BJ (cell line): ENCODE measurements around the gene RPS6KA2. TPM values are rescaled to one million over a fixed set of nuclear protein-coding genes. Genes with fewer than 3 reads are reported as not detected.

Experiments used
- CTCF ChIA-PET: fragments of 350-600 bp; formaldehyde crosslinking; extraction: SDS; loops from one replicate; lab custom pipeline; 2021; ENCODE audit warnings: antibody characterized with exemption, inconsistent platforms; lab: Yijun Ruan, JAX
- POLR2A ChIA-PET: fragments of 300-600 bp; sonication (Branson Sonifier 250); formaldehyde crosslinking; extraction: SDS; loops from one replicate; lab custom pipeline; 2021; ENCODE audit warnings: antibody characterized with exemption; lab: Charles Lee
- DNase-seq: peaks from one replicate; pipeline ENCODE4 v3.0.0-alpha.2; 2011; ENCODE audit warnings: low read depth
- H3K27me3 ChIP-seq: 2 replicates; pipeline ENCODE4 v1.6.0; 2011; ENCODE audit warnings: low read length; ENCODE audit not compliant: control insufficient read depth, insufficient read depth
- H3K36me3 ChIP-seq: 2 replicates; pipeline ENCODE4 v1.5.1; 2011; ENCODE audit warnings: low read length; ENCODE audit not compliant: control insufficient read depth, insufficient read depth
- H3K4me3 ChIP-seq: 2 replicates; pipeline ENCODE4 v1.5.1; 2011; ENCODE audit warnings: low read depth, mild to moderate bottlenecking, control low read depth, low read length
- polyA plus RNA-seq: library from polyadenylated mRNA; depleted of rRNA; stranded (reverse); fragments of >200 nt; gene quantifications from 2 replicates; pipeline ENCODE4 v1.2.3, GENCODE V29; 2011
- TF ChIP-seq, protein P1 (sequence below): IDR thresholded peaks from 2 replicates; pipeline ENCODE4 v1.5.1; 2011; ENCODE audit warnings: low read depth, mild to moderate bottlenecking, control low read depth, inconsistent platforms, low read length, moderate library complexity; ENCODE audit not compliant: insufficient read depth

RPS6KA2 gene
- polyA plus RNA-seq, 1 experiment, result 80.8 TPM

- no peaks in the 10 kb centered on the region; the same call in 1 of the 2 replicates for H3K36me3 ChIP-seq
- no peak overlapping the region for H3K4me3 ChIP-seq
- ChIA-PET POLR2A (no interaction called here), CTCF (no interaction called here)
- no peaks in the 10 kb centered on the region for H3K27me3 ChIP-seq
- no peak for DNase-seq
- TF ChIP-seq, protein P1, sequence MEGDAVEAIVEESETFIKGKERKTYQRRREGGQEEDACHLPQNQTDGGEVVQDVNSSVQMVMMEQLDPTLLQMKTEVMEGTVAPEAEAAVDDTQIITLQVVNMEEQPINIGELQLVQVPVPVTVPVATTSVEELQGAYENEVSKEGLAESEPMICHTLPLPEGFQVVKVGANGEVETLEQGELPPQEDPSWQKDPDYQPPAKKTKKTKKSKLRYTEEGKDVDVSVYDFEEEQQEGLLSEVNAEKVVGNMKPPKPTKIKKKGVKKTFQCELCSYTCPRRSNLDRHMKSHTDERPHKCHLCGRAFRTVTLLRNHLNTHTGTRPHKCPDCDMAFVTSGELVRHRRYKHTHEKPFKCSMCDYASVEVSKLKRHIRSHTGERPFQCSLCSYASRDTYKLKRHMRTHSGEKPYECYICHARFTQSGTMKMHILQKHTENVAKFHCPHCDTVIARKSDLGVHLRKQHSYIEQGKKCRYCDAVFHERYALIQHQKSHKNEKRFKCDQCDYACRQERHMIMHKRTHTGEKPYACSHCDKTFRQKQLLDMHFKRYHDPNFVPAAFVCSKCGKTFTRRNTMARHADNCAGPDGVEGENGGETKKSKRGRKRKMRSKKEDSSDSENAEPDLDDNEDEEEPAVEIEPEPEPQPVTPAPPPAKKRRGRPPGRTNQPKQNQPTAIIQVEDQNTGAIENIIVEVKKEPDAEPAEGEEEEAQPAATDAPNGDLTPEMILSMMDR, result no peak
Measured at GRCh38 chr6:166581091-166581511, 46.0 kb downstream of the RPS6KA2 start.

DNA sequence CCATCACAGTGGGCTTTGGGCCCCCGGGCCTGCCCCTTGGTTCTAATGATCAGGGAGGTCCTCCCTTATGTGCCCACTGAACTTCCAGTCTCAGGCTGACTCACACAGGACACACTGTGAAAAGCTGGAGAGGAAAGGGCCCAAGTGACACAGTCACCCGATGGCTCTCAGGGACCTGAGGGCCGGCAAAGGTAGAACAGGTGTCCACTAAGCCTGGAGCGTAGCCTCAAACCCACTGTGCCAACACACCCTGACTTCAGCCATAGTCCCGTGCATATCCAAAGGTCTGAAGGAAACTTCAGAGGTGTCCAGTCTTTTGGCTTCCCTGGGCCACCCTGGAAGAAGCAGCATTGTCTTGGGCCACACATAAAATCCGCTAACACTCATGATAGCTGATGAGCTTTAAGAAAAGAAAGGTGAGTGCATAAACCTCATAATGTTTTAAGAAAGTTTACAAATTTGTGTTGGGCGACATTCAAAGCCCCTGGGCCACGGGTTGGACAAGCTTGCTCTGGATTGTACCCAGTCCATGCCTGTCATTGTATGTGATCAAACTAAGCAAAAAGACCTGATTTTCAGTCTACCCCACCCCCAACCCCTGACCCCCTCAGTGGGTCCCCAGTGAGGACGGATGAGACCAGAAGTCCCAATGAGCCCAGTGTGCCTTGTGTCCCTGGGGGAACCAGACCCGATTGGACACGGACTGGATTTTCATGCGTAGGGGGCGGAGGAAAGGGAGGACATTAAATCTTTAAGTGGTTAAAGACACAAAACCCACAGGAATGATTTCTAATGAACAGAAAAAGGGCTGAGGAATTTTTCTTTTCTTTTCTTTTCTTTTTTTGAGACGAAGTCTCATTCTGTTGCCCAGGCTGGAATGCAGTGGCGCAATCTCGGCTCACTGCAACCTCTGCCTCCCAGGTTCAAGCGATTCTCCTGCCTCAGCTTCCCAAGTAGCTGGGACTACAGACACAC is 46.7 kb downstream of the RPS6KA2 start:
- no peak for DNase-seq
- no peak overlapping the region for H3K4me3 ChIP-seq
- TF ChIP-seq, protein P1, result no peak
- no peaks in the 10 kb centered on the region; the same call in 1 of the 2 replicates for H3K36me3 ChIP-seq
- ChIA-PET POLR2A (no interaction called here), CTCF (no interaction called here)
- H3K27me3 ChIP-seq, result no peaks in the 10 kb centered on the region

- DNase-seq, result no peak
- Histone ChIP-seq H3K27me3 (no peaks in the 10 kb centered on the region), H3K4me3 (no peak overlapping the region), H3K36me3 (no peaks in the 10 kb centered on the region; the same call in 1 of the 2 replicates)
- ChIA-PET POLR2A (no interaction called here), CTCF (no interaction called here)
- TF ChIP-seq, protein P1, result no peak
Measured at GRCh38 chr6:166579237-166579850, 47.7 kb downstream of the RPS6KA2 start.

GRCh38 chr6:166578536-166579236 is 48.4 kb downstream of the RPS6KA2 start:
- H3K36me3 ChIP-seq, result no peaks in the 10 kb centered on the region; the same call in 1 of the 2 replicates
- TF ChIP-seq, protein P1, result no peak
- H3K27me3 ChIP-seq, result no peaks in the 10 kb centered on the region
- no peak overlapping the region for H3K4me3 ChIP-seq
- ChIA-PET CTCF (no interaction called here), POLR2A (no interaction called here)
- no peak for DNase-seq
